Limb (tissue), 2 donors: ENCODE data around the gene ALDH1L2.

Experiments used
- DNase-seq, 2 donors: peaks; one replicate each; pipeline ENCODE4 v3.0.0-alpha.2; 2016; ENCODE audit errors: extremely low spot score in 2 of 2

Gene ALDH1L2

DNA sequence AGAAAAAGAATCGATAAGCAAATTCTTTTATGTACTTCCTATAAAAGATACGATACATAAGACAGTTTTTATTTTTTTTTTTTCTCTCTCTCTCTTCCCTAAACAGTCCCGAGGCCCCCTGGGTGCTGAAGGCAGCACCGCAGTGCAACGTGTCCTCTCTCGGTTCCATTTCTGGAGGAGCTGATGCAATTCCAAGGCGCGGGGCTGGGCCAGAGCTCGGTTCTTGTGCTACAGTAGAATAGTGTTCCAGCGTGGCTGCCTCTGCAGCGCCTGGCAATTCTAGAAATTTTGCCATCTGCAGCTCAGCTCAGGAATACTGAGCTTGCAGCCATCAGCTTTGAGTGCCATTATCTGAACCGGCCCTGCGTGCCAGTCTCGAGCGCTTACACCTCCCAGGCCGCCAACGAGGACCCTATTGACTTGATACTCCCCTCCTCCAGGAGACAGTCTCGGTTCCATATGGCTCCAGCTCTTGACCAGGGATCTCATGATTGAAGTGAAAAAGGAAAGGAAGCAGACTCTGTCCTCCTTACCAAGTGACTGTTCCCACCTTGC is 630 bp downstream of the ALDH1L2 start:
- peak in 1 of 2 donors; percentile 57 for DNase-seq

DNA sequence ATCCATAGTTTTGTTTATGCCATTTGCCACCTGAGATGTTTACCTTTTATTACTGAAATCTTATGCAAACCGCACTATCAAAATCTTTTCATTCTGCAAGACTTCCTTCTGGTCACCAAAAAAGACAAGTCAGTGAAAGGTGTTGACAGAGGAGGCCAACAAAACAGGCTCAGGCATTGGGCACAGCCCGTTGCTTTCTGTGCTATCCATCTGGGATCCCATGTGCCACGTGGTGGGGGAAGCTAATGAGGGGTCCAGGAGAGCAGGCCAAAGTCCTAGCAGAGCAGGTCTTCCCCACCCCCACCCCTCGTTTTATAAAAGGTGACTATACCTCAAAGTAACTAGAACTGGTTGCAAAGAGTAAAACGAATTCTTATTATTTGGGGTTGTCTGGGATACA is 1.2 kb downstream of the ALDH1L2 start:
- DNase-seq = no peak

DNA sequence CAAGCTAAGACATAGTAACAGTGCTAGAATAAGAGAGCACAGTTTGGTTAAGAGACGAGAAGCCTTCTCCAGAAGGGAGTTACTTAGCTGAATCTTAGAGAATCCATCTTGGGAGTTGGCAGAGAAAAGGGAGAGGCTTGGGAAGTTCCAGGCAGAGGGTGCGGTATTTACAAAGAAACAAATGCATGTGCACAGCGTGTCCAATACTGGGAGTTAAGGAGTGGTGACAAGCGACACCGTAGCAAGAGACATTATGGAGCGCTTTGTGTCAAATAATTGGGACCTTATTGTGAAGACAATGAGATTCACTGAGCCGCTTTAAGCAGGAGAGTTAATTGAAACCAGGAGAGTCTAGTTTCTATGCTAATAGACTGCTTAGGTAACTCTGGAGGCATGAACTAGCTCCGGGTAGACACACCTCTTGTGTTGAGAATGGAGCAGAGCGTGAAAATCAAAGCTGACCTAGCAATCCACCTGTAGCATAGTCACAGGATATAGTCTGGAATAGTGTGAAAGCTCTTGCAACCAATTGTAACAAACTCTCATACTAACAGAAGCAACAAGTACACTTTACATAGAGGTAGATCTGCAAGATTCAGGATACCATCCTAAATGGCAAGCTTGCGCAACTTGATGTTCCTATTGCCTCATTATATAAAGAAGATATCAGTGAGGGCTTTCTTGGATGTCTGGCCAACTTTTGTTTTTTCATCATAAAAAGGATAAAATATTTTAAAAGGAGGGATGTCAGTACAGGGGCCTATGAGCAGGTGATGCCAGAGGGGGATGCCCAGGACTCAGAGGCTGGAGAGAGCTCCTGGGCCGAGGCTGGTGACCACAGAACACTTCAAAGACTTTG is 5.3 kb downstream of the ALDH1L2 start:
- DNase-seq = no peak

DNA sequence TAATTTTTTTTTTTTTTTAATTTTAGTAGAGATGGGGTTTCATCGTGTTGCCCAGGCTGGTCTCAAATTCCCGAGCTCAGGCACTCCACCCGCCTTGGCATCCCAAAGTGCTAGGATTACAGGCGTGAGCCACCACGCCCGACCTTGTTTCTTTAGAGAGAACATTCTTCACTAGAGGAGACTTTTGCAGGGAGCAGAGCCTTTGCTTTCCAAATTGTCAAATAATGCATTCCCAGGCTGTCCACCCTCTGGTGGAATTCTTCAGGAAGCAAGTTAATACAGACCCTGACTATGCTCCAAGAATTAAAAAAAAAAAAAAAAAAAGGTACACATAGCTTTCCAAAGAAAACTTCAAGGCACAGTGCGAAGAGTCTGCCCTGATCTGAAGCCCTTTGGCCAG is 6.8 kb downstream of the ALDH1L2 start:
- DNase-seq = no peak

DNA sequence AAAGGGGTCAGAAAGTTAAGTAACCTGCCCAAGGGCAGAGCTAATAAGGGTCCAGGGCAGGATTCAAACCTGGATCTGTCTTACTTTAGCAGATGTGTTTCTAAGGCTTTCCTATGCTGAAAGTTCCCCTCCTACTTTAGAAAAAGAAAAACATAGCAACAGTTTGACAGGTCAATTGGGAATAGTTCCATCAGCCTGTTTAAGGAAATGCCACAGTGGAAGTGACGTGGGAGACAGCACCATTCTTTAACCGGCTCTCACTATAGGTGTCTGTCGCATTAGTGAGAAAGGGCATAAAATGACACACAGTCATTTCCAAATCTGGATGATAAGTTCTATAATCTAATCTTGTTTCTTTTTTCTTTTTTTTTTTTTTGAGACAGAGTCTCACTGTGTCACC is 7.3 kb downstream of the ALDH1L2 start:
- no peak for DNase-seq

DNA sequence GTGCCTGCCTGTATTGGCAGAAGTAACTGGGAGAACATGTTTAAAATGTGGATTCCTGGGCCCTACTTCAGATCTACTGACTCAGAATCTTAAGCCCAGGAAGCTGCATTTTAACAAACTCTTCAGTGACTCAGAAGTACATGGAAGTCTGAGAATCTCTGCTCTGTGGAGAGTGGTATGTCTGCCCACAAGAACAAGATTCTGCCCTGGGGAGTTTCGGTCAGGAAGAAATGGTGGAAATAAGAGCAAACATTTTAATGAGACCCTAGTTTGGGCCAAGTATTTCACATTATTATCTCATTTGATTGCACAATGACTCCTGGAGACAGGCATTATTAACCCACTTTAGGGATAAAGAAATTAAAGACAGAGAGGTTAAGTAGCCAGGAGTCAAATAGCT is 8.2 kb downstream of the ALDH1L2 start:
- no peak for DNase-seq

DNA sequence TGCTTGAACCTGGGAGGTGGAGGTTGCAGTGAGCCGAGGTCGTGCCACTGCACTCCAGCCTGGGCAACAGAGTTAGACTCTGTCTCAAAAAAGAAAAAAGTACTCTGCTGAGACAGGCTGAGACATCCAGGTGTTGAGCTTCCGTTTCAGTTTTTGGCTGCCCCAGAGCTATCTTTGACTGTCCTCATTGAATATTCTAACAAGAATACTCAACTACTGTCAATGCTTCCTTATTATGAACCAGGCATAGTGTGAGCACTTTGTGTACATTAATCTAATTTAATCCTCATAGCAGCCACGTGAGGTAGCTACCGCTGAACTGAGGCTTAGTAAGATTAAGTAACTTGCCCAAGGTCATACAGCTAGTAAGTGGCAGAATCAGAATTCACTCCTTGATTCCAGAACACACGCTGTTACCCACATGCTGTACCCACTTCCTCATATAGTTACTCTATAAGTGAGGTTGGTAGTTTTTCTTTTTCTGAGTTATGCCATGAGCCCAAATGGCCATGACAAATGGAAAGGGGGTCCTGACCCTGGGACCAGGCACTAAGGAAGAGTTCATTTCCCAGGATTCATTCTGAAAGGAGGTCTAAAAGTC is 11.3 kb downstream of the ALDH1L2 start:
- DNase-seq = no peak

DNA sequence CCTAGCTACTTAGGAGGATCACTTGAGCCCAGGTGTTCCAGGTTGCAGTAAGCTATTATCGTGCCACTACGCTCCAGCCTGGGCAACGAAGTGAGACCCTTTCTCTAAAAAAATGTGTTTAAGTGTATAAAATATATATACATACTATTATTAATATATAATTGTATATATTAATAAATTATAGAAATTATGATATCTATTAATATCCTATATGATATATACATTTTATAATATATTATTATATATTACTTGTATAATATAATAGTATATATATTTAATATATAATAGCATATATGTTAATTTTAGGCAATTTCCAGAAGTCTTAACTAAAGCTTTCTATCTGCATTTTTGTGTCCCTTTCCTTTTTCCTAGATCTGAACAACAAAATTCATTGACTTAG is 12.3 kb downstream of the ALDH1L2 start:
- no peak for DNase-seq

DNA sequence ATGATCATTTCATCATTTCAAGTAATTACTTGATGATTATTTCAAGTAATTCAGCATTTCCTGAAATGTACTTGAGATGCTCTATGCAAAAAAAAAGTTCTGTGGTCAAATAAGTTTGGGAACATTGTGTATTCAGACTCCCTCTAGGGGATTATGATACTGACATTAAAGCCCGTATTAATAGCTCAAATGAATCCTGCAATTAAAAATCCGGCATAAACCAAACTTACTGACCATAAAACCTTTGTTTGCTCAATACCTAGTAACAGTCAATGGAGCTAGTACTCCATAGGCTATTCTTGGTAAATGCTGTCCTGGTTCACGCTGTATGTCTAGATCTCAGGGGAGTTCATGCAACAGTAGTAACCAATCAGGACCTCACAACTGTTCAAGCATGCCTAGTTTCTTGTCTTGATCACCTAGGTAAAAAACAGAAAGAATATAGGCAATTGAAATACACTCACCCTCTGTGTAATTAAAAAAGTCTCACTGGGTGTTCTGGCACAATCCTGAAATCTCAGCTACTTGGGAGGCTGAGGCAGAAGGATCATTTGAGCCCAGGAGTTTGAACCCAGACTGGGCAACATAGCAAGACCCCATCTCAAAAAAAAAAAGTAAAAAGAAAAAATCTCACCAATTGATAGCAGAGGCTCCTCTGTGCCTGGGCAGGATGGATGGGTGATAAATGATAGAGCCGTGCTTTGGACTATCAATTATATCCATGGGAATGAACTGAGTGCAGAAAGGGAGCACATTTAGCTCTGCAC is 14.1 kb downstream of the ALDH1L2 start:
- DNase-seq = no peak

DNA sequence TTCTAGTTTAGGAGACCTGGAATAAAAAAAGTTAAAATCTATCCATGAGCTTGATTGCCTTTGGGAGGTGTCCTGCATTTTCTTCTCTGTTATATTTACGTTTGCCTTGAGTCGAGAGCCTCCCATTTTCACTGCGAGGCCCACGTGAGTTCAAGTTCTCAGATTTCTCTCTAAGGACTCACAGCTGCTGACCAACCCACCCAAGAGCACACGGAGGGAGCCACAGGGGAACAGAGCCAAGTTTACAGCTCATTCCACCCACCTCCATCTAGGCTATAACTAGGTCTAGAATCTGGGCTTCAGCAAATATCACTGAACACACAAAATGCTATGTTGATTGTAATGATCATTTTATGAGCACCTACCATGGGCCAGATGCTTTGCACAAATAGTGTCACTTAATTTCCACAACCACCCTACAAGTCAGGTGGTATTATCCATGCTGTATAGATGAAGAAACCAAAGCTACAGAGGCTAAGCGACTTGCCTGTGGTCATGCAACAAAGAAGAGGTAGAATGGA is 16.7 kb downstream of the ALDH1L2 start:
- no peak for DNase-seq

DNA sequence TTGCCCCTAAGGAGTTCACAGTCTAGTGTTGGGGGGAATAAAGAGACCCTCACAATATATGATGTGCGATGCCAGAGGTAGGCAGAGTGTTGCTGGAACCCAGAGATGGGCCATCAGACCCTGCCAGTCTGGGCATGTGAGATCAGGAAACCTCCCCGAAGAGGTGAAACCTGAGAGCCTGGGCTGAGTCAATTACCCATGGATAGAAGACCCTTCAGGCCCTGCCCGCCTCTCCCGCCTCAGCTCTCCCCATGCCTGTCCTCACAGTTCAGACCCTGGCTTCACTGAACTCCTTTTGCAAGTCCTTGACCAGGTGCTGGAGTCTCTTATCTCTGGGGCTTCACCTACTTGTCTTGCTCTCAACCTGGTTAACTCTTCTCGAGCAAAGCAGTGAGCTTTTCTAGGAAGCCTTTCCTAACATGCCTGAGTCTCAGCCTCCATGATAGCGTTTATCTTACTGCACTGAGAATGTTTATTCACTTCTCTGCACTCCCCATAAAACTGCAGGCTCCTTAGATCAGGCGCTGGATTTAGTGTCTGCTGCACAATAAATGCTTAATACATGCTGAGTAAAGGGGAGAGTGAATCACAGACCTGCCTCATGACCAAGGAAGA is 19.6 kb downstream of the ALDH1L2 start:
- no peak for DNase-seq

DNA sequence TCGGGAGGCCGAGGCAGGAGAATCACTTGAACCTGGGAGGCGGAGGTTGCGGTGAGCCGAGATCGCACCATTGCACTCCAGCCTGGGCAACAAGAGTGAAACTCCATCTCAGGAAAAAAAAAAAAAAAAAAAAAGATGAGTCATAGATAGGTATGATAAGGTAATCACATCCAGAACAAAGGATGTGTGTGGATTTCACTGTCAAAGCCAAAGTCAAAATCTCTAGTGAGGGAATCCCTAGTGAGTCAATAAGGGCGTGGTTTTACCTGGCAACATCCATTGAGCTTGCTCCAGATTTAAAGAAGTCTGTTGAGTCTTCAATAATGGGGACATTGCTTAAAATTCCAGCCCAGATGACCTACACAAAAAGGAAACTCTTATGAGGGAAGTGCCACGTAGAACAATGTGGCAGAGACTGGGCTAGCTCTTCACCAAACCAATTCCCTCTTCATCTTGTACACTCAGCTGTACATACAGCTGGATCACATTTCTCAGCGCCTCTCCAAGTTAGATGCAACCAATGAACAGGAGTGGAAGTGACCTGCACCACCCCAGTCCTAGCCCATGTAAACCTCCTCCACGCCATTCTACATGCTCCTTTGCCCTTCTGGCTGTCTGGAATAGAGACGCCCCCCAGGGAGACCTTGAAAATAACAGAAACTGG is 23.4 kb downstream of the ALDH1L2 start:
- DNase-seq = no peak

DNA sequence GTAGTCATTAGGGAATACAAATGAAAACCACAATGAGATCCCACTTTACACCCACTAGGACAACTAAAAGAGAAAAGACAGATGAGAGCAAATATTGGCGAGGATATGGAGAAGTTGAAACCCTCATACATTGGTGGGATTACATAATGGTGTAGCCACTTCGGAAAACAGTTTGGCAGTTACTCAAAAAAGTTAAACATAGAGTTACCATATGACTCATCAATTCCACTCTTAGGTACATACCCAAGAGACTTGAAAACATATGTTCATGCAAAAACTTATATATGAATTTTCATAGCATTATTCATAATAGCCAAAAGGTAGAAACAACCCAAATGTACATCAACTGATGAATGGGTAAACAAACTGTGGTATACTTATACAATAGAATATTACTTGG is 27.1 kb downstream of the ALDH1L2 start:
- no peak for DNase-seq

DNA sequence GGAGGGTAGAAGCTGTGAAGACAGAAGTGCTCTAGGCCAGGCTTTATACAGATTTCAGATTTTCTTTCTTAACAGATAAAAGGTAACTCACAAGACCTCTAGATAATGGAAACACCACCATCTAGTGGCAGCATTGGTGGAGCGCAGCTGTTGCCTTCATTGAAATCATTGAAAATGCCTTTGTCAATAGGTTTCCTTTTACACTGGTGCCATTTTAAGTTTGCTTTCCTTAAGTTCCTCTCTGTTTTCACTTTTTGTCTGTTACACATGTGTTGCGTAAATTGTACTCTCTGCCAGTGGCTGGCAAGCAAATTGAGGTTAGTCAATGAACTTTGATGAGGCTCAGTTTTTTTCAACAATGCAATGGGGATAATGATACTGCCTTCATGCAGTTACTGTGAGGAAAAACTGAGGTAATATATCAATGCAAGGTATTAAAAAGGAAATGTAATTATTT is 31.1 kb downstream of the ALDH1L2 start:
- peak; percentile 77 to 86 for DNase-seq

DNA sequence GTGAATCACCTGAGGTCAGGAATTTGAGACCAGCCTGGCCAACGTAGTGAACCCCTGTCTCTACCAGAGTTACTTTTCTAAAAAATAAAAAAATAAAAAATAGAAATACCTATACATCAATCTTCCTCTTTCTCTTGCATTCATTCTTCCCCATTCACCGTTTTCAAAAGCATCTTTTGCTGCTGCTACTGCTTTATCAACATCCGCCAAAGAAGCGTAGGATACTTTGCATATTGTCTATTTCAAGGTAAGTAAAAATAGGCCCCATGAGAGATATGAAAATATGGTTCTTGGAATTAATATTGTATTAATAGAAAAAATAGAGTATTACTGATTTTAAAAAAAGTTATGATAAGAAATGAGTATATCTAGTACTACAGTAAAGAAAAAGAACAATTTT is 32.3 kb downstream of the ALDH1L2 start:
- DNase-seq = no peak

DNA sequence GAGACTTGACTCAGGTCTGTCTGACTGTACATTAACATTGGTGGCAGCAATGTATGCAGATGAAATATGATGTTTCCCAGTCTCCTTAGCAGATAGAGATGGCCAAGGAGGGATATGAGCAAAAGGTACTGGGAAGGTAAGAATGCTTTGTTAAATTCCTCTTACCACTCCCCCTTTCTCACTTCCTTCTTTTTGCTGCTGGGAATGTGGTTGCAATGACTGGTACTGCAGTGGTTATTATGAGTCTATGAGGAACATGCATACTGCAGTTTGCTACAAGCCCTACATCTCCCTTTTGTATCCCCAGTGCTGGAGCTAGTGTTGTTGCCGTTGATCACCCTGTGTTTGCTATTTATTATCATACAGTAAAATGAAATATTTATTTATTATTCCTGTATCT is 35.9 kb downstream of the ALDH1L2 start:
- no peak for DNase-seq

DNA sequence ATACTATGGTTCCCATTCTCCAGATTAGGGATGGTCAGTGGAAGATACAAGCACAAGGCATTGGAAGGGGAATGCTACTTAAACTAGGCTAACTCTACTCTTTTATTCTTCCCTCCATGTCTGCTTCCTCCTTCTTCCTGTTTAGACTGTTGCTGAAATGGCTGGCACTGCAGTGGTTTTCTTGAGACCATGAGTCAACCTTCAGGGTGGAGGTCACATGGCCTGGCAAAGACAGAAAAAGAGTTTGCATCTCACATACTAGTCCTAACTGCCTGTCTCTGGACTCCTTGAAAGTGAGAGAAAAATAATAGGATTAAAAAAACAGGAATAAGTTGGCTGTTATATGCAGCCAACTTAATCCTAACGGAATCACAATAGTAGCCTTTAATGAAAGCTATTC is 37.0 kb downstream of the ALDH1L2 start:
- no peak for DNase-seq

DNA sequence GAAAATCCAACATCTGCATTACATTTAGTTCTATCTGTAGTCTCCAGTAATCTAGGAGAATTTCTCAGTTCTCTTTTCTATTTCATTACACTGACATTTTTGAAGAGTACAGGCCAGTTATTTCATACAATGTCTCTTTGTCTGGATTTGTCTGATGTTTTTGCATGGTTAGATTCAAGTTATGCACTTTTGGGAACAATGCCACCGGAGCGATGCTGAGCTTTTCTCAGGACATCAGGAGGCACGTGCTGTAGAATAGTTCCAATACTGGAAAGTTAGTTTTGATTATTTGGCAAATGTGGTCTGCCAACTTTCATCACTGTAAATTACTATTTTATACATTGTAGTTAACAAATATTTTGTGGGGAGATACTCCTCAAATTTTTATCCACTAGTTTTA is 43.1 kb downstream of the ALDH1L2 start:
- peak in 1 of 2 donors; percentile 48 for DNase-seq

DNA sequence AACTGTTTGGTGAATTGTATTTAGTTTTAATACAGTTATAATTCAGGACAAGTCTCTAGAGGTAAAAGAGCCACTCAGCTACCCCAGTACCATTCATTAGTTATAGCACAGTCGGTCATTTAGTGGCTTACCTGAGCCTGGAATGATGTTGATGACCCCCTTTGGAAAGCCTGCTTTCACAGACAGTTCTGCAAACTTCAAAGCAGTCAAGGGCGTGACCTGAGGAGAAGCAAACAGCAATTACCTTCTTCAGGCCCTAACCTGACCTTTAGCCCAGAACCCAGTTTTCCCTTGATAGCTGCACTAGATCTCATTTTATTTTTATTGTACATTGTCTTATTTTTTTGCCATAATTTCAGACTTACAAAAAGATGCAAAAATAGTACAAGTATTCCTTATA is 43.8 kb downstream of the ALDH1L2 start:
- no peak for DNase-seq

DNA sequence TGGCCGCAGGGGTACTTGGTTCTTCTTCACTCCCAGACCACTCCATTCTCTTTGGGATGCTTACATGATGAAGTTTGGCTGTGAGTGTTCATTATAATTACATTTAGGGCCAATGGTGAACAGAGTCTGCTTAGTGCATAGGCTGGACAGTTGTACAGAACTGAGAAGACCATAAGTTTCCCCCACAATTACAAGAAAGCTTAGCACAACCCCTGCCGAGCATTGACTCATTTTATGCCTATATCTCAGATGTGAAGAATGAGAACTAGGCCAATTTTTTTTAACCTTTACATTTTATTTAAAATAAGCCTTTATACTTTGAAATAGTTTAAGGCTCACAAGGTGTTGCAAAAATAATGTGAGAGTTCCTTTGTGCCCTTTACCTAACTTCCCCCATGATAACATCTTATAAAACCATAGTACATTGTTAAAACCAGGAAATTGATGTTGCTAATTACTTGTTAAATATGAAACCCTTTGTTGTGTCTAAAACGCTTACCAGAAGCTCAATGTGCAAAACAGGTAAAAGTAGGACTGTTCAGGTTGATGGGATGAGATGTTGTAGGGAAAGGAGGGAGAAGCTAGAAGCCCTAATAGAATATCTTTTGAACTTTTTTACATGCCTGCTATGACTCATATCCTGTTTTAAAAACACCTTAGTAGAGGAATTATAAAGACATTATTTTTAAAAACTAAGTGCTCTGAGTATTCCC is 47.2 kb downstream of the ALDH1L2 start:
- no peak for DNase-seq
